GM19025 (cell line): ENCODE measurements around the gene SEMA5A.

Experiments used
- ATAC-seq: cut with Tn5 transposase; IDR thresholded peaks from one replicate; pipeline ENCODE4 v1.9.1; 2021; ENCODE audit warnings: mild to moderate bottlenecking, low read depth, moderate library complexity; ENCODE audit not compliant: unreplicated experiment

The SEMA5A gene

DNA sequence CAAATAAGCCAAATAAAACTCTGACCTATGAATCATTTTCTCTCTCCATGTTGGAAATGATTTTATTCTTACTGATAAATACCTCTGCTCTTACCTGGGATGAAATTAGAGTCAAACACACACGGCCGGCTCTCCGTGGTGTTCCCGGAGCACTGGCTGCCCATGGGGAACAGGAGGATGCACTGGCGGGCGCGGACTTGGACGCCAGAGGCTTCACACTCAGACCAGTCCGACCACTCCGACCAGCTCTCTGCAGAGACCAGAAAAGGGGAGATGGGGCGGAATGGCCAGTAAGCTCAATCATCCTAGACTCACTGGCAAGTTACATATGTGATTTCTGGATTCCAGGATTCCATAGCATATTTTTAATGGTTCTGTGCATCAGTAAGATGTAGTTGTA lies 494.1 kb downstream of the SEMA5A start:
- ATAC-seq, result no peak

DNA sequence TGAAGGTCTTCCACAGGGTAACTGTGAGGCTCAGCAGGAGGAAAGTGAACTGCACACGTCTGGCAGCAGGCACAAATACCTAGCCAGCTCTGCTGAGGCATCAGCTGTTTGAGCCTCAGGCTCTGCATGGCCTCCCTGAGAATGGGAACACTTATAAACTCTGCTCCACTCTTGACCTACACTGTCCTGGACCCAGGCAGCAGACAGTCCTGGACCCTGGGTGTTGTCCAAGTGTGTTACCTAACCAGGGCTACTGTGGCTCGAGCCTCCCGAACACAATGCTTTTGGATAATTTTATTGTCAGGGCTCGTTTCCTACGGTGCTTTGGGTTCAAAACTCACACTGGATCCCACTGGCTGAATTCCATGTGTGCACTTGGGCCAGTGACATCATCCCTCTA lies 497.9 kb downstream of the SEMA5A start:
- no peak for ATAC-seq

DNA sequence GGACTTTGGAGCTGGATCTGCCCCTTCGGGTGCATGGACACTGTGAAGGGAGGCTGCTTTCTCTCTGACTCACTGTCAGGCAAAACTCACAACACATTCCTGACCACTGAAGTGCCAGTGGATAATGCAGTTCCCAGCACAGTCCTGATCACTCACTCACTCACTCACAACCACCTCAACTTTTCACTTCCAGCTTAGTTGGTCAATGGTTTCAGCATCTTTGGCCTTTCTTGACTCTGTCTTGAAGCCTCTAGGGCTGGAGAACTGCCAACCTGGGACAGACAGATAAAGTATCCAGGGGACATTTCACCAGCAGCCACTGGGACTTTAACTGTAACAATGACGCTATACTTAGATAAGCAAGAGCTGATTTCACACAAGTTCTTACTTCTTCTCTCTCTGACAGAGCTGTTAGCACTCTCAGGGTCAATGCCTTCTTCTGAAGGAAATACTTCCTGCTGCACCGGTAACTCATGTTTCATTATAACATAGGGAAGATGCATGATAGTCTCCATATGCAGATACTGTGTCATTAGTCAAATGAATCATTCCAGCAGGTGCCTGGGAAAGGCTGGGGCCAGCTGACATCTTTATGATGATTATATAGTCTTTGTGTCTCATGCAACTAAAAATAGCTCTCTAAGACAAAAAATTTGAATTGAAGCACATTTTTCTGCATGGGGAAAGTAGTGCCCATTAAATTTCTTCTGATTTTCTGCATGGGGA lies 499.0 kb downstream of the SEMA5A start:
- ATAC-seq, result no peak

DNA sequence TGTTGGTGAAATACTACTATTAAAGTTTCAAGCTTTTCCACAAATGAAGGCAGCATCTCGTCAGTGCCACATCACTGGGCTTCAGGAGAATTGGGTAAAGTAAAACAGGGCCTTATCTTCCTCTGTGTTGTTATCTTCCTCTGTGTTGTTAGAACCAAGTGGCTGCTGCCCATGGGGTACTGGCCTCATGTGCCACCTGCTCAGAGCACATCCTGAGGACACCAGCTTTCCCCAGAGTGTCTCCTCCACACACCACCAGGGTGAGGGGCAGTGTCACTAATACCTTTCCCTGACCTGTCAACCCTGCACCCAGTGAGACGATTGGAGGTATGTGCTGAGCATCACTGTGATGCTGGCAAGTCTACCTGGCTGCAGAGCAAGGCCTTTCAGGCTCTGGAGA lies 499.9 kb downstream of the SEMA5A start:
- ATAC-seq, result no peak

DNA sequence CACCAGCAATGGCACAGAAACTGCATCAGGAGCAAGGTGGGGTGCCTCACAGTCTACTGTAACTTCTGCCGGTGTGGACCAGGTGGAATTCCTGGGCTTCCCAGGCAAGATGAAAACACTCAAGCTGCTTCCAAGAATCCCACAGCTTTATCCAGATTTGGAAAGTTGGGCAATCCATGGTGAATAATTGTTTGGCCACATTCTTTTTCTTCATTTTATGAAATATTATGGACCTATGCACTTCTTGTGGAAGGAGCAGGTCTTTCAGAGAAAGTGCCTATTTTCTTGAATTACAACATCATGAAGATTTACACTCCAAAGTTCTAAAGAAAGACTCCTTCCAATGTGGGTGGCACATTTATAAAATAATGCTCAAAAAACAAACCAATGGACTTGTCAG lies 503.6 kb downstream of the SEMA5A start:
- ATAC-seq, result no peak

DNA sequence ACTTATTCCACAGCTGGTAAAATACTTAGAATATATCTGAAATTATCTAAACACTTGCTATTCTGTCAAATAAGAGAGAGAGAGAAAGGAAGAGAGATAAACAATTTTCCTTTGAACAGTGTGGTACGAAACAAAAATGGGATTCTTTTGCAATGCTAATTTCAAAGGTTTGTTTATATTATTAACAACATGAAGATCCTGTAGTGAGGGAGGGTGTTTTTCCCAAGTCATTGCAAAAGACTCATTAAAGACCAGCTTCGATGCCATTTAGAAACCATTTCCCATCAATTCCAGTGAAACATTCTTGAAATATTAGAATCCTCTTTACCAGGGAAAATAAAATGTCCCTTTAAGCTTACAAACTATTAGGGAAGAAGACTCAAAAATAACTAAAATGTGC lies 505.4 kb downstream of the SEMA5A start:
- no peak for ATAC-seq

DNA sequence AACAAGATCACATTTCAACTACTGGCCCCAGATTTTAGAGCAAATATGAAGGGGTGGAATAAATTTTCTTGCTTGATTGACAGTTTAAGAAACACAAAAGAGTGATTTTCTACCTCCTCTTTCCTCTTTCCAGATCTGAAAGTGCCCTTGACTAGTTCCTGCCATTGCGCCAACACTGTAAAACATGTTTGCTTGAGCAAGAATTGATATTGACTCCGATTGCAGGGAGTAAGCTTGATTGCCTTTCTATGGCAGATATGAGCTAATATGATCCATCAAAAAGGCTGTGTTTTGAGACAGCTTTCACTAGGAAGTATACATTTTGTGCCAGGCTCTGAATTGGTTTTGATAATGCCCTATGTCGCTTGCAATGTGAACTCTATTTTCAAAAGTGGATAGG lies 508.8 kb downstream of the SEMA5A start:
- ATAC-seq, result no peak

DNA sequence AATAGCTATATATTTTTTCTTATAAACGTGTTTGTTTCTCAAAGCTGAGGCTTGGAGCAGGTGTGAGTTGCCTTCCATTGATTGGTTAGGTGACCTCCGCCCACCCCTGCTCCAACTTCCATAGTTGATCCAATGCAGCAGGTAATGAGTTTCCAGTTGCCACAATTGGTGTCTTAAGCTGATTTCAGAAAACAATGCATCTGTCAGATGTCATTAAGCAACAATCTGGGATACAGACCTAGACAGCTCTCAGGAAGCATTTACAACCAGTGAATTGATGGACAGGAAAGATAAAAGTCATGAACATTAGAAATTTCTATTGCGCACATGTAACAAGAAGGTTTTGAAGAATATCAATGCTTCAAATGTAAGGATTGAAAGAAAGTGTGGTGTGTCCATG lies 510.5 kb downstream of the SEMA5A start:
- ATAC-seq, result no peak

DNA sequence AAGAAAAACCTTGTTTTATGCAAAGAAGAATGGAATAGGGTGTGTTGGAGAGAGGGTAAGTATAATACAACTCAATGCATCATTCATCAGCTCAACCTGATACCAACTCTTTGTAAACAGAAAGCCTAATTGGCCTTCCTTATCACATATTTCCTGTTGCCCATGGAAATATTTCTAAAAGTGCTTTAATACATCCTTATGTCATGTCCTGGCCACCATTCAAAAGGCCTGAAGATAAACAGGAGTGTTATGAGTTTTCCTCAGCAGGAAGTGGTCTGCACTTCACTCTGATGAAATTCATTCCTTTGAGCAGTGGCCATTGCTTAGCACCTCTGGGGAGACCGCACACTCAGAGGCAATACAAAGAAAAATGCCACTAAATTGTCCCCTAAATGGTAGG lies 511.2 kb downstream of the SEMA5A start:
- no peak for ATAC-seq

DNA sequence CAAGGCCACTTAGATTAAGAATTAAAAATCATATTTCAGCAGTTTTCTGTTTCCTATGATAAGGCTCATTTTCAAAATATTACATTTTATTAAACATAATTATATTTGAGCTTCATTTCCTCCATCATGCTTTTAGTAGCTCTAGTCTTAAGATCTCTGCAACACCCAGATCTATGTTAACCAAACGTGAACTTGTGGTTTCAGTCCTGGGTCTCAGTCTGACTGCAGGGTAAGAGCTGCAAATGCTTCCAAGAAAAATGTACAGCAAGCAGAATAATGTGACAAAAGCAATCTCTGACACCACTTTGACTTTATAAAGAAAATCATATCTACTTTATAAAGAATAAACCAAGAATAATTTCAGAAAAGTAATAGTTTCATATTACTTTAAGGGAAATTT lies 512.4 kb downstream of the SEMA5A start:
- no peak for ATAC-seq

DNA sequence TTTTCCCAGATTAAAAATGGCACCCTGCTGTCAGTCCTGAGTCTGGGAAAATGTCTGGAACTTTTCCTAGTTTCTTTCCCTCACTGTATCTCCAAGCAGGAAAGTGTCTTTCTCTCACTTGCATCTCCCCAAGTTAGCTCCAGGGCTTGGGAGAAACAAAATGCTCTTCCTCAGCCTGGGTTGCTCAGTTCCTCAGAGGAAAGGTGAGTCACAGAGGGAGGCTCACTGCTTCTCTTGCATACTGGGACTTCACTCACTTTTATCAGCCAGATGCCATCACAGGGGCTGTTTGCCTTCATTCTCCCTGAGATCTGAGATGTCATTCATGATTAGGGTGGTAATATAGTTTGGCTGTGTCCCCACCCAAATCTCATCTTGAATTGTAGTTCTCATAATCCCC lies 519.9 kb downstream of the SEMA5A start:
- no peak for ATAC-seq

DNA sequence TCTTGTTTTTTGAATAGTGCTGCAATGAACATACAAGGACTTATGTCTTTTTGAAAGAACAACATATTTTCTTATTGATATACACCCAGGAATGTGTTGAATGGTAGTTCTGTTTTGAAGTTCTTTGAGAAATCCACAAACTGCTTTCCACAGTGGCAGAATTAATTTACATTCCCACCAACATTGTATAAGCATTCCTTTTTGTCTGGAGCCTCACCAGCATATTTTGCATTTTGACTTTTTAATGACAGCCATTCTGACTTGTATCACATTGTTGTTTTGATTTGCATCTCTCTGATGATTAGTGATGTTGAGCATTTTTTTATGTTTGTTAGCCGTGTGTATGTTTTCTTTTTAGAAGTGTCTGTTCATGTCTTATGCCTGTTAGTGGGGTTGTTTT lies 524.9 kb downstream of the SEMA5A start:
- no peak for ATAC-seq

DNA sequence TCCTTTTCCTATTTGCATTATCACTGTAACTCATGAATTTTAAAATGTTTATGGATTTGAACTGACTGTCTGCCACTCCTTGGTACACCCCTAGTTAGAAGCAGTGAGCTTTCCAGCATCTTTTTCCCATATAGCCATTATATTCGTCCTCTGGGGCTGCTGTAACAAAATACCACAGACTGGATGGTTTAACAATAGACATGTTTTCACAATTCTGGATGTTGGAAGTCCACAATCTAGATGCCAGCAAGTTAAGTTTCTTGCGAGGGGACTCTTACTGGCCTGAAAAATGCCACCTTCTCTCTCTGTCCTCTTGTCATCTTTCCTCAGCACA lies 530.0 kb downstream of the SEMA5A start:
- no peak for ATAC-seq

DNA sequence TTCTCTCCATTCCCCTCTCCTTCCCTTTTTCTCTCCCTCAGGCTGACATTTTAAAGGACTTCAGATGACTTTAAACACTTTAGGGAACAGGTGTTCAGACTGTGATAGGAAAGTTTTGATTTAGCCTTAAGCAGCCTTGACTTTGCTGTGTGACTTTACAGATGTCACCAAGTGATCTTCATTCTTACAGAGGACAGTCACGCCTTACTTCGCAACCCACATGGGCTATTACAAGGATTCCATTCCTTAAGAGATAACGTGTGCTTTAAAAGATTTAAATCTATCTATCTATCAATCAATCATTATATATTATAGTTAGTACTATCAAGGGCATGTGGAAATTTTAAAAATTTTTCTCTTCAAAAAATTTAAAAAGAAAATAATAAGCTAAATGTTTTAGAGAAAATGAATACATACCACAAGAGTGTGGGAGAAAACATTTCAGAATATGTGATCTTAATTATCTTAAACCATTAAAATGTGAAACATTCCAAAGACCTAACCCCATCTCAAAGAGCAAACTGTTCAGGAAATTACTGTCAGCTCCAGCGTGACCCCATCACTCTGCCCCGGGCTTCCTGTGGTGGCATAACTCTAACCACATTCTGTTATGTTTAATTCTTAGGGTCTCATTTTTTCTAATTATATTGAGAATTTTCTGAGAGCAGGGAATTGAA lies 530.5 kb downstream of the SEMA5A start:
- ATAC-seq, result no peak

DNA sequence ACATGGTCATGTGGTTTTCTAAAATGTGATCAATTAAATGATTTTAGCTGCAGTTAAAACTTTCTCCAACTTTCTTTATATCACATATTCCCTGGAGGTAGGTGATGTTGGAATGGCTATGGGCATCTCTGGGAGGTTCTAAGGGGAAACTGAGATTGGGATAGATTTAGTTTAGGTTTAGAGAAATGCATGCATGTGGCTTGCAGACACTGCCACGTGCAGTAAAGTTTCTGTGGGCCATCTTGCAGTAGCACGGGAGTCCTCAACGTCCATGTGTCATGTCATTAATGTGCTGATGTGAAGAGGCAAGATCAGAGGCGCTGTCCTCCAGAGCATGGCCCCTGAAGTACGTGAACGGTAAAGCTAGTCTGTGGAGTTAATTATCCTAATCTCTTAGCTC lies 532.7 kb downstream of the SEMA5A start:
- ATAC-seq, result no peak

DNA sequence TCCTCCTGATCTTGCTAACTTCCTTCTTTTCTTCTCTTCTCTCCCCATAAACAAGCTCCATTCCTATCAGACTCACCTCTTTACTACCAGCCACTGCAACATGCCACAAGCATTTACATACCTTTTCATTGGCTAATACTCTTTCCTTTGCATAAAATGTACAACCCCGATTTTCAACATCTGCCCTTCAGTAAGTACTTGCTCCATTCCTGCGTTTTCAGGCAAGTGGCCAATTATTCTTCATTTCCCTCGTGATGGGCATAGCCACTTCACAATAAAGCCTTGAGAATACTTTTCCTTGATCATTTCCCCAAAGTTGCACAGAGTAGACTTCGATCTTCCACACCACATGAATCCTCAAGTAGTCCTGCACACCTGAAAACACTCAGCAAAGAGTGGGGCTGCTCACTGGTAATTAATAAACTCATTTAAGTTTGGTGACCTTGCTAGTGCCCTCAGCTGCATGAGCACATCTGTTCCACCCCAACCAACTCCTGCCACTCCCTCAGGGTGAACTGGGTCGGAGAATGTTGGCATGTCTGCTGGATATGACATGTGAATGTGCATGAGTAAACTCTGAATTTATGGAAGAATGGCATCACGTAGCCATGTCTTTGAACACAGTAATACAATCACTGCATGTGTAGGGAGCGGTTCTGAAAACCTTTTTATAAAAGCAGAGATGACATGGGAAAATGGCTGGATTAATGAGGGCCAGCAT lies 535.8 kb downstream of the SEMA5A start:
- no peak for ATAC-seq

DNA sequence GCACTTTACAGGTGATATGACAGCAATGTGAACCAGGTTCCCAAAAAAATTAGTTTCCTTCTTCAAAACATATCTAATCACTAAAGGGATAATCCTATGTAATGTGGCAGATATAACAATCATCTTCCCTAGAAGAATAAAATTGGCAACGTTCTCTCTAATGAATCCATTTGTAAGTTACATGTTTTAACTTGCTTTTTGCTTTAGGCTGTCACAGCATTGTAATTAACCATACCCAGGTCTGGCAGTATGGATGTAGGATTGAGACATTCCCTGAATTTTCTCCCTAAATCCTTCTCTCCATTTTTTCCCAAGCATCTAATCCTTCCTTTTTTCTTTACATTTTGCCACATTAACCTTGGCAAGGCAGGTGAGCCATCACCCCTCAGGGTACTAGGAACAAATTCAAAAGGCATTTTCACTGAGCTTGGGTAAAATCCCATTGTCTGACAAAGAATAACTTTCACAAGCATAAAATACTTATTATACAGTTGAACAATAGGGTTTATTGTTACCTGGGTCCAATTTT lies 548.3 kb downstream of the SEMA5A start:
- no peak for ATAC-seq

DNA sequence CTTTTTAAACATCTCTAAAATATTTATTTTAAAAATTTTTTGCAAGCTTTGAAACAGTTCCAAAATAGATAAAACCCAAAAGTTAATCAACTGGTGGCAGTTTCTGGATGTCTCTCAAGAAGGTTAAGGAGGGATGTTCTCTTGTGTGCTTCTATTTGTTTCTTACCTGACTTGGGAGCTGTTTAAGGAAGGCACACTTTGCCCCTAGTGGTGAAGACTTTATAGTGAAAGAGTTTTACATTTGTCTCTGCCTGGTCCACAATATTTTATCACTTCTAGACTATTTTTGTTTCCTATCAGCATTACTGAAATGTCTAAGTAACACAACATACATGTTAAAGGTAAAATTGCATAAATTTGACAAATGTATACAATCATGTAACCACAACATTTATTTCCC lies 552.8 kb downstream of the SEMA5A start:
- no peak for ATAC-seq
